K562 (cell line): ENCODE results near the gene CLCNKB. TPM values are rescaled to one million over a fixed set of nuclear protein-coding genes. Genes with fewer than 3 reads are reported as not detected.

ENCODE experiments used
- ATAC-seq: fragments of 200-7000 bp; cut with Tn5 transposase; 3 replicates; pipeline ENCODE4 v1.9.1; 2020; ENCODE audit warnings: moderate library complexity
- BruUV-seq: library from RNA; stranded (reverse); fragments of 400-500 nt; replicated peaks from 2 replicates; lab custom pipeline; 2021; lab: Mats Ljungman, UMichigan
- CTCF ChIA-PET: fragments of 300-600 bp; formaldehyde crosslinking; extraction: SDS; loops from one replicate; lab custom pipeline; 2021; ENCODE audit warnings: low intra/inter-chr PET ratio; lab: Yijun Ruan, JAX
- POLR2A ChIA-PET: fragments of 300-600, 350-650 bp; sonication (Branson Sonifier 250); formaldehyde crosslinking; extraction: SDS; loops from one replicate; lab custom pipeline; 2021; ENCODE audit warnings: antibody characterized with exemption, inconsistent platforms; lab: Yijun Ruan, JAX
- DNase-seq, 4 experiments: peaks; one replicate each; pipeline versions ENCODE4 v3.0.0 to v3.0.0-alpha.2; 2011 to 2018; ENCODE audit warnings: low spot score in 3 of 4, mixed read lengths in 3 of 4; ENCODE audit errors: extremely low read depth in 1 of 4
- FAIRE-seq: peaks from 2 replicates; lab custom pipeline; 2011; peaks lifted over from hg19 to GRCh38; lab: Jason Lieb, UNC
- H2AFZ ChIP-seq: 2 replicates; pipeline ENCODE4 v1.6.0; 2011; ENCODE audit warnings: low read depth, low read length, control low read depth, inconsistent platforms
- H3K27ac ChIP-seq: fragments of 200-600 bp; 3 replicates; pipeline ENCODE4 v1.8.0; 2011; ENCODE audit warnings: low read depth, mild to moderate bottlenecking, control low read depth, inconsistent platforms, low read length, moderate library complexity, mixed read lengths; ENCODE audit errors: extremely low read depth
- H3K27me3 ChIP-seq, 2 experiments: fragments of 300-600 bp in 1 of 2; 2 replicates in 1 of 2; 3 replicates in 1 of 2; pipeline versions ENCODE4 v1.6.0 to v1.8.0; 2011; ENCODE audit warnings: inconsistent platforms in 2 of 2, low read length in 2 of 2, mild to moderate bottlenecking in 1 of 2, mixed read lengths in 1 of 2, moderate library complexity in 1 of 2; ENCODE audit not compliant: control insufficient read depth in 2 of 2, insufficient read depth in 2 of 2
- H3K36me3 ChIP-seq: fragments of 300-600 bp; 3 replicates; pipeline ENCODE4 v1.8.0; 2011; ENCODE audit warnings: mild to moderate bottlenecking, low read length, inconsistent platforms; ENCODE audit not compliant: control insufficient read depth, insufficient read depth
- H3K4me1 ChIP-seq, 2 experiments: fragments of 200-600 bp in 1 of 2; replicated peaks in 1 of 2; 2 replicates in 1 of 2; 3 replicates in 1 of 2; pipeline versions ENCODE4 v1.5.1 to v1.8.0; 2011; ENCODE audit warnings: inconsistent platforms in 2 of 2, low read length in 2 of 2, mild to moderate bottlenecking in 1 of 2, mixed read lengths in 1 of 2, moderate library complexity in 1 of 2; ENCODE audit not compliant: control insufficient read depth in 2 of 2, insufficient read depth in 2 of 2
- H3K4me2 ChIP-seq: 2 replicates; pipeline ENCODE4 v1.6.1; 2011; ENCODE audit warnings: low read length, control low read depth, inconsistent platforms, mixed read lengths; ENCODE audit not compliant: insufficient read depth
- H3K4me3 ChIP-seq: fragments of 200-600 bp; sonication (generic), shearing (Covaris generic); 2 replicates; pipeline ENCODE4 v1.5.1; 2016; ENCODE audit warnings: control low read depth, inconsistent platforms
- H3K79me2 ChIP-seq: fragments of 200-600 bp; 3 replicates; pipeline ENCODE4 v1.8.0; 2011; ENCODE audit warnings: low read length, inconsistent platforms; ENCODE audit not compliant: control insufficient read depth, insufficient read depth
- H3K9ac ChIP-seq, 2 experiments: 2 replicates each; pipeline versions ENCODE4 v1.6.0 to v1.6.1; 2011; ENCODE audit warnings: low read depth in 2 of 2, low read length in 2 of 2, control low read depth in 1 of 2, inconsistent platforms in 1 of 2, mild to moderate bottlenecking in 1 of 2, mixed read lengths in 1 of 2; ENCODE audit not compliant: insufficient read depth in 1 of 2
- H3K9me1 ChIP-seq: one replicate; pipeline ENCODE4 v1.6.0; 2011; ENCODE audit warnings: inconsistent platforms, mild to moderate bottlenecking, low read length, moderate library complexity; ENCODE audit not compliant: control insufficient read depth, insufficient read depth
- H3K9me3 ChIP-seq: replicated peaks from 2 replicates; pipeline ENCODE4 v1.5.1; 2011; ENCODE audit warnings: low read depth, low read length, inconsistent platforms; ENCODE audit not compliant: control insufficient read depth, insufficient read depth
- H4K20me1 ChIP-seq: replicated peaks from 2 replicates; pipeline ENCODE4 v1.6.1; 2011; ENCODE audit warnings: low read length, inconsistent platforms, mixed read lengths; ENCODE audit not compliant: control insufficient read depth, insufficient read depth
- HNRNPL ChIP-seq: fragments of 200-400 bp; formaldehyde crosslinking; IDR thresholded peaks from 2 replicates; pipeline ENCODE4 v1.6.1; 2017; ENCODE audit warnings: low read depth, mild to moderate bottlenecking, low read length
- ZBTB33 ChIP-seq: sonication (generic); formaldehyde crosslinking; IDR thresholded peaks from 2 replicates; pipeline ENCODE4 v1.8.1; 2023; ENCODE audit warnings: mild to moderate bottlenecking, missing genetic modification reagents
- WGBS: fragments of 100-300 bp; shearing (Covaris generic); methylation state at CpG from one replicate; pipeline ENCODE4 v1.1.6; 2016; ENCODE audit warnings: low coverage, mixed read lengths; ENCODE audit not compliant: insufficient coverage; ENCODE audit errors: missing lambda C conversion rate; 5-methylcytosine and 5-hydroxymethylcytosine counted together
- in situ Hi-C: fragments of 300-500 bp; cut with MboI; formaldehyde crosslinking; loops from 4 replicates; pipeline ENCODE4 v1.15.0; 2018; ENCODE audit warnings: inconsistent platforms, mixed read lengths
- intact Hi-C: fragments of 100-400 bp; cut with micrococcal nuclease; formaldehyde crosslinking; loops from 2 replicates; pipeline ENCODE4 v1.14.2; 2022
- polyA plus RNA-seq, 8 experiments: library from polyadenylated mRNA; depleted of rRNA in 4 of 8; stranded (reverse) in 5 of 8; unstranded in 3 of 8; fragments of >200 nt; fragmentation: Nextera tagmentation in 2 of 8; fragmentation: Illumina TruSeq in 1 of 8; extraction: Ambion mirVana in 2 of 8; extraction: Trizol in 1 of 8; gene quantifications; 2 replicates each; pipeline versions ENCODE4 v1.2.1 to v1.2.3, GENCODE V29; 2011 to 2014; ENCODE audit warnings: inconsistent platforms in 1 of 8, missing spikeins in 1 of 8
- total RNA-seq, 7 experiments: library from RNA; depleted of rRNA in 6 of 7; stranded (reverse); fragments of >200 nt in 6 of 7; fragmentation: Illumina TruSeq in 2 of 7; extraction: Trizol in 2 of 7; gene quantifications; 2 replicates each; pipeline versions ENCODE4 v1.2.1 to v1.2.3, GENCODE V29; 2011 to 2021; ENCODE audit warnings: low replicate concordance in 1 of 7
- TF ChIP-seq, protein P1 (sequence below): sonication (generic); formaldehyde crosslinking; IDR thresholded peaks from 2 replicates; pipeline ENCODE4 v1.8.1; 2023; ENCODE audit warnings: missing genetic modification reagents, mild to moderate bottlenecking, borderline replicate concordance

Gene CLCNKB
- total and polyA plus RNA-seq, 9 of the 15 experiments (the other 6 are each of a cell fraction or from before 2014, with no cell fraction given): 0.08 to 1.7 (median 0.64) TPM

- FAIRE-seq (no peak), ATAC-seq (no peak)
- H2AFZ ChIP-seq: no peak overlapping the region
- no TSS peak for BruUV-seq
- intact Hi-C loops: no loop called here
- CTCF ChIA-PET: no interaction called here
- no peak overlapping the region for H3K27ac ChIP-seq
- no peaks in the 10 kb centered on the region for H3K79me2 ChIP-seq
- TF ChIP-seq HNRNPL (peak; percentile 82), ZBTB33 (CRISPR knock-in tag) (0 out of 2 replicates have a peak, but pooled peaks have one; percentile 47)
- TF ChIP-seq, protein P1, sequence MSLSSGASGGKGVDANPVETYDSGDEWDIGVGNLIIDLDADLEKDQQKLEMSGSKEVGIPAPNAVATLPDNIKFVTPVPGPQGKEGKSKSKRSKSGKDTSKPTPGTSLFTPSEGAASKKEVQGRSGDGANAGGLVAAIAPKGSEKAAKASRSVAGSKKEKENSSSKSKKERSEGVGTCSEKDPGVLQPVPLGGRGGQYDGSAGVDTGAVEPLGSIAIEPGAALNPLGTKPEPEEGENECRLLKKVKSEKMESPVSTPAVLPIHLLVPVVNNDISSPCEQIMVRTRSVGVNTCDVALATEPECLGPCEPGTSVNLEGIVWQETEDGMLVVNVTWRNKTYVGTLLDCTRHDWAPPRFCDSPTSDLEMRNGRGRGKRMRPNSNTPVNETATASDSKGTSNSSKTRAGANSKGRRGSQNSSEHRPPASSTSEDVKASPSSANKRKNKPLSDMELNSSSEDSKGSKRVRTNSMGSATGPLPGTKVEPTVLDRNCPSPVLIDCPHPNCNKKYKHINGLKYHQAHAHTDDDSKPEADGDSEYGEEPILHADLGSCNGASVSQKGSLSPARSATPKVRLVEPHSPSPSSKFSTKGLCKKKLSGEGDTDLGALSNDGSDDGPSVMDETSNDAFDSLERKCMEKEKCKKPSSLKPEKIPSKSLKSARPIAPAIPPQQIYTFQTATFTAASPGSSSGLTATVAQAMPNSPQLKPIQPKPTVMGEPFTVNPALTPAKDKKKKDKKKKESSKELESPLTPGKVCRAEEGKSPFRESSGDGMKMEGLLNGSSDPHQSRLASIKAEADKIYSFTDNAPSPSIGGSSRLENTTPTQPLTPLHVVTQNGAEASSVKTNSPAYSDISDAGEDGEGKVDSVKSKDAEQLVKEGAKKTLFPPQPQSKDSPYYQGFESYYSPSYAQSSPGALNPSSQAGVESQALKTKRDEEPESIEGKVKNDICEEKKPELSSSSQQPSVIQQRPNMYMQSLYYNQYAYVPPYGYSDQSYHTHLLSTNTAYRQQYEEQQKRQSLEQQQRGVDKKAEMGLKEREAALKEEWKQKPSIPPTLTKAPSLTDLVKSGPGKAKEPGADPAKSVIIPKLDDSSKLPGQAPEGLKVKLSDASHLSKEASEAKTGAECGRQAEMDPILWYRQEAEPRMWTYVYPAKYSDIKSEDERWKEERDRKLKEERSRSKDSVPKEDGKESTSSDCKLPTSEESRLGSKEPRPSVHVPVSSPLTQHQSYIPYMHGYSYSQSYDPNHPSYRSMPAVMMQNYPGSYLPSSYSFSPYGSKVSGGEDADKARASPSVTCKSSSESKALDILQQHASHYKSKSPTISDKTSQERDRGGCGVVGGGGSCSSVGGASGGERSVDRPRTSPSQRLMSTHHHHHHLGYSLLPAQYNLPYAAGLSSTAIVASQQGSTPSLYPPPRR (CRISPR knock-in tag): no peak
- TF ChIP-seq, all 486 proteins: peak for 2
- H3K9me3 ChIP-seq: no peaks in the 10 kb centered on the region
- no peak overlapping the region for H3K4me3 ChIP-seq
- peak overlapping the region in 1 of 2 experiments; percentile 70; a peak in 2 of 4 replicates for H3K9ac ChIP-seq
- in situ Hi-C loops: loop anchor here (10.0 kb wide), 1 partner anchor 49 kb away; no protein-coding TSS in a partner anchor
- H3K36me3 ChIP-seq: no peaks in the 10 kb centered on the region
- 75% methylated on average over 20 of the region's 23 CpGs for WGBS
- H3K4me1 ChIP-seq: peaks cover 31 to 76% of the 10 kb centered on the region in 2 experiments
- H3K27me3 ChIP-seq: no peaks in the 10 kb centered on the region
- no peak overlapping the region for H3K4me2 ChIP-seq
- H3K9me1 ChIP-seq: no peaks in the 10 kb centered on the region
- no peaks in the 10 kb centered on the region for H4K20me1 ChIP-seq
- POLR2A ChIA-PET: interaction anchor here (0.8 kb wide), 1 partner anchor 9 kb away, joined by 3 read pairs; no protein-coding TSS in a partner anchor
- no peak for DNase-seq
These were observed 27.4 kb upstream of the CLCNKB start for GRCh38 chr1:16015960-16016901.
